Stimulated activated effector memory CD8-positive, alpha-beta T cell treated with anti-CD3 and anti-CD28 coated beads, Interleukin-12 subunit alpha, Interleukin-12 subunit beta, amount 100 ng/mL, for 72 hours (primary cell): ENCODE data around the gene BICC1.

Experiments used
- ATAC-seq: fragments of 150-1000 bp; cut with Tn5 transposase; 2 replicates; pipeline ENCODE4 v1.10.0; 2021
- DNase-seq, 2 donors: peaks; one replicate each; pipeline ENCODE4 v3.0.0; 2021 to 2022; ENCODE audit warnings: low spot score in 2 of 2
- H3K27ac Mint-ChIP-seq: one replicate; pipeline ENCODE4 v1.8.0; 2022; ENCODE audit warnings: mild to moderate bottlenecking, mixed read lengths
- H3K36me3 Mint-ChIP-seq: one replicate; pipeline ENCODE4 v1.8.0; 2022; ENCODE audit warnings: mild to moderate bottlenecking, mixed read lengths
- H3K4me1 Mint-ChIP-seq: one replicate; pipeline ENCODE4 v1.8.0; 2022; ENCODE audit warnings: mixed read lengths
- H3K4me3 Mint-ChIP-seq: one replicate; pipeline ENCODE4 v1.8.0; 2022; ENCODE audit warnings: mild to moderate bottlenecking, mixed read lengths
- H3K9me3 Mint-ChIP-seq: one replicate; pipeline ENCODE4 v1.8.0; 2022; ENCODE audit warnings: mixed read lengths

The BICC1 gene

GRCh38 chr10:58795560-58795959 is 282.9 kb downstream of the BICC1 start:
- ATAC-seq: no peak
- no peaks in the 10 kb centered on the region for H3K4me1 Mint-ChIP-seq
- H3K36me3 Mint-ChIP-seq: no peaks in the 10 kb centered on the region
- no peak overlapping the region for H3K4me3 Mint-ChIP-seq
- H3K27ac Mint-ChIP-seq: no peak overlapping the region
- H3K9me3 Mint-ChIP-seq: no peaks in the 10 kb centered on the region
- DNase-seq: no peak

GRCh38 chr10:58796242-58796641 is 283.6 kb downstream of the BICC1 start:
- H3K4me1 Mint-ChIP-seq: no peaks in the 10 kb centered on the region
- H3K4me3 Mint-ChIP-seq: no peak overlapping the region
- no peak overlapping the region for H3K27ac Mint-ChIP-seq
- H3K36me3 Mint-ChIP-seq: no peaks in the 10 kb centered on the region
- no peaks in the 10 kb centered on the region for H3K9me3 Mint-ChIP-seq
- ATAC-seq (no peak), DNase-seq (no peak)

- no peak overlapping the region for H3K4me3 Mint-ChIP-seq
- H3K36me3 Mint-ChIP-seq: no peaks in the 10 kb centered on the region
- H3K9me3 Mint-ChIP-seq: no peaks in the 10 kb centered on the region
- H3K27ac Mint-ChIP-seq: no peak overlapping the region
- no peak for ATAC-seq
- H3K4me1 Mint-ChIP-seq: no peaks in the 10 kb centered on the region
- no peak for DNase-seq
Measured at GRCh38 chr10:58796824-58797223, 284.2 kb downstream of the BICC1 start.

- DNase-seq (no peak), ATAC-seq (no peak)
- no peaks in the 10 kb centered on the region for H3K4me1 Mint-ChIP-seq
- H3K9me3 Mint-ChIP-seq: no peaks in the 10 kb centered on the region
- no peaks in the 10 kb centered on the region for H3K36me3 Mint-ChIP-seq
- H3K4me3 Mint-ChIP-seq: no peak overlapping the region
- no peak overlapping the region for H3K27ac Mint-ChIP-seq
Measured at GRCh38 chr10:58797356-58797755, 284.7 kb downstream of the BICC1 start.

GRCh38 chr10:58802047-58802446 is 289.4 kb downstream of the BICC1 start:
- Mint-ChIP-seq H3K4me3 (no peak overlapping the region), H3K9me3 (no peaks in the 10 kb centered on the region), H3K36me3 (no peaks in the 10 kb centered on the region), H3K4me1 (no peaks in the 10 kb centered on the region), H3K27ac (no peak overlapping the region)
- DNase-seq (no peak), ATAC-seq (no peak)

GRCh38 chr10:58806323-58806722 is 293.7 kb downstream of the BICC1 start:
- no peak for ATAC-seq
- no peaks in the 10 kb centered on the region for H3K36me3 Mint-ChIP-seq

GRCh38 chr10:58806970-58807628 is 294.4 kb downstream of the BICC1 start:
- no peaks in the 10 kb centered on the region for H3K36me3 Mint-ChIP-seq
- no peak overlapping the region for H3K27ac Mint-ChIP-seq
- ATAC-seq (no peak), DNase-seq (no peak)
- H3K4me3 Mint-ChIP-seq: no peak overlapping the region
- H3K4me1 Mint-ChIP-seq: no peaks in the 10 kb centered on the region
- H3K9me3 Mint-ChIP-seq: no peaks in the 10 kb centered on the region

More at GRCh38 chr10:58806323-58806722, 293.7 kb downstream of the BICC1 start:
- Mint-ChIP-seq H3K4me3 (no peak overlapping the region), H3K27ac (no peak overlapping the region), H3K9me3 (no peaks in the 10 kb centered on the region), H3K4me1 (no peaks in the 10 kb centered on the region)
- DNase-seq: no peak

- Mint-ChIP-seq H3K9me3 (no peaks in the 10 kb centered on the region), H3K36me3 (no peaks in the 10 kb centered on the region), H3K4me1 (no peaks in the 10 kb centered on the region), H3K4me3 (no peak overlapping the region), H3K27ac (no peak overlapping the region)
- no peak for DNase-seq
- ATAC-seq: no peak
Measured at GRCh38 chr10:58807629-58808022, 295.0 kb downstream of the BICC1 start.

GRCh38 chr10:58810751-58811150 is 298.1 kb downstream of the BICC1 start:
- Mint-ChIP-seq H3K4me3 (no peak overlapping the region), H3K9me3 (no peaks in the 10 kb centered on the region), H3K36me3 (no peaks in the 10 kb centered on the region), H3K27ac (no peak overlapping the region), H3K4me1 (no peaks in the 10 kb centered on the region)
- DNase-seq: no peak
- no peak for ATAC-seq

GRCh38 chr10:58813573-58813972 is 300.9 kb downstream of the BICC1 start:
- Mint-ChIP-seq H3K4me1 (no peaks in the 10 kb centered on the region), H3K36me3 (no peaks in the 10 kb centered on the region)

GRCh38 chr10:58817201-58817846 is 304.7 kb downstream of the BICC1 start:
- ATAC-seq (no peak), DNase-seq (no peak)
- Mint-ChIP-seq H3K4me3 (no peak overlapping the region), H3K9me3 (no peaks in the 10 kb centered on the region), H3K27ac (no peak overlapping the region), H3K36me3 (no peaks in the 10 kb centered on the region), H3K4me1 (no peaks in the 10 kb centered on the region)

More at GRCh38 chr10:58813573-58813972, 300.9 kb downstream of the BICC1 start:
- no peak for DNase-seq
- Mint-ChIP-seq H3K27ac (no peak overlapping the region), H3K4me3 (no peak overlapping the region), H3K9me3 (no peaks in the 10 kb centered on the region)
- no peak for ATAC-seq

- Mint-ChIP-seq H3K4me1 (no peaks in the 10 kb centered on the region), H3K9me3 (no peaks in the 10 kb centered on the region), H3K4me3 (no peak overlapping the region), H3K27ac (no peak overlapping the region), H3K36me3 (no peaks in the 10 kb centered on the region)
- ATAC-seq (no peak), DNase-seq (no peak)
Measured at GRCh38 chr10:58818900-58819299, 306.2 kb downstream of the BICC1 start.

GRCh38 chr10:58820386-58820785 is 307.7 kb downstream of the BICC1 start:
- DNase-seq (no peak), ATAC-seq (peak; percentile 83)
- Mint-ChIP-seq H3K27ac (no peak overlapping the region), H3K4me1 (no peaks in the 10 kb centered on the region), H3K9me3 (no peaks in the 10 kb centered on the region), H3K4me3 (no peak overlapping the region), H3K36me3 (no peaks in the 10 kb centered on the region)

GRCh38 chr10:58820861-58821751 is 308.4 kb downstream of the BICC1 start:
- Mint-ChIP-seq H3K9me3 (no peaks in the 10 kb centered on the region), H3K27ac (no peak overlapping the region)

GRCh38 chr10:58821752-58822056 is 309.0 kb downstream of the BICC1 start:
- Mint-ChIP-seq H3K36me3 (no peaks in the 10 kb centered on the region), H3K4me1 (no peaks in the 10 kb centered on the region), H3K4me3 (no peak overlapping the region), H3K9me3 (no peaks in the 10 kb centered on the region), H3K27ac (no peak overlapping the region)
- ATAC-seq: no peak
- no peak for DNase-seq

More at GRCh38 chr10:58820861-58821751, 308.4 kb downstream of the BICC1 start:
- H3K4me3 Mint-ChIP-seq: no peak overlapping the region
- H3K4me1 Mint-ChIP-seq: no peaks in the 10 kb centered on the region
- DNase-seq (no peak), ATAC-seq (no peak)
- H3K36me3 Mint-ChIP-seq: no peaks in the 10 kb centered on the region

- H3K9me3 Mint-ChIP-seq: no peaks in the 10 kb centered on the region
- H3K4me3 Mint-ChIP-seq: no peak overlapping the region
- H3K36me3 Mint-ChIP-seq: no peaks in the 10 kb centered on the region
- no peak for DNase-seq
- no peak overlapping the region for H3K27ac Mint-ChIP-seq
- ATAC-seq: no peak
- H3K4me1 Mint-ChIP-seq: no peaks in the 10 kb centered on the region
Measured at GRCh38 chr10:58823983-58824382, 311.3 kb downstream of the BICC1 start.
